ENCODE results near the gene SPATA3. TPM values are rescaled to one million over a fixed set of nuclear protein-coding genes. Genes with fewer than 3 reads are reported as not detected.

SPATA3 gene
- total and polyA plus RNA-seq, 2 of the 13 experiments (the other 11 are each of a cell fraction or from before 2014, with no cell fraction given), result not detected

DNA sequence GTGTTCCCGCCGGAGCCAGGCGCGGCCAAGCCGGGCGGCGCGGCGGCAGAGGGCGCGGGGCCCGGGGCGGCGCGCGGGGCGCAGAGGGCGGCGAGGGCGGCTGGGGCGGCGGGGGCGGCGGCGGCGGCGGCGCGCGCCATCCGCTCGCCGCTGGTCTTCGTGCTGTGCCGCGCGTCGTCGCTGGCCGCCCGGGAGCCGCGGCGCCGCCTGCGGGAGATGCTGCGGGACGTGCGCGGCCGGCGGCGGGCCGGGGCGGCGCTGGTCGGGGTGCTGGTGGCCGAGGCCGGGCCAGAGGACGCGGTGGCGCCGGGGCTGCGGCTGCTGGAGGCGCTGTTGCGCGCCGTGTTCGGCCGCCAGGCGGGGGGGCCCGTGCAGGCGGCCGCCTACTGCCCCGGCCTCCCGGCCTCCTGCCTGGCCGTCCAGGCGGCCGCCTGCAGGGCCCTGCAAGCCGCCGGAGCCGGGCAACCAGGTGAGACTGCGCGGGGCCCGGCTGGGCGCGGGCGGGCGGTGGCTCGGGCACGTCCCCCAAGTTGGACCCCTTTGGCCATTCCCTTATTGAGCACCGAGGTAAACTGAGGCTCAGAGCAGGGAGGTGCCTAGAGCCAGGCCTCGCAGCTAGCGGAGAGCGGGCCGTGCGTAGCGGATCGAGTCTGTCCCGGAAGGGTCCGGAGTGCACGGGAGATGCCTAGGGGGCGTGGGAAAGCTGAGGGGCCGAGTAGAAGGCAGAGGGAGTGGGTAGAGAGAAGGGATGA is 42.0 kb downstream of the SPATA3 start (continued):
- TF ChIP-seq, protein P1, sequence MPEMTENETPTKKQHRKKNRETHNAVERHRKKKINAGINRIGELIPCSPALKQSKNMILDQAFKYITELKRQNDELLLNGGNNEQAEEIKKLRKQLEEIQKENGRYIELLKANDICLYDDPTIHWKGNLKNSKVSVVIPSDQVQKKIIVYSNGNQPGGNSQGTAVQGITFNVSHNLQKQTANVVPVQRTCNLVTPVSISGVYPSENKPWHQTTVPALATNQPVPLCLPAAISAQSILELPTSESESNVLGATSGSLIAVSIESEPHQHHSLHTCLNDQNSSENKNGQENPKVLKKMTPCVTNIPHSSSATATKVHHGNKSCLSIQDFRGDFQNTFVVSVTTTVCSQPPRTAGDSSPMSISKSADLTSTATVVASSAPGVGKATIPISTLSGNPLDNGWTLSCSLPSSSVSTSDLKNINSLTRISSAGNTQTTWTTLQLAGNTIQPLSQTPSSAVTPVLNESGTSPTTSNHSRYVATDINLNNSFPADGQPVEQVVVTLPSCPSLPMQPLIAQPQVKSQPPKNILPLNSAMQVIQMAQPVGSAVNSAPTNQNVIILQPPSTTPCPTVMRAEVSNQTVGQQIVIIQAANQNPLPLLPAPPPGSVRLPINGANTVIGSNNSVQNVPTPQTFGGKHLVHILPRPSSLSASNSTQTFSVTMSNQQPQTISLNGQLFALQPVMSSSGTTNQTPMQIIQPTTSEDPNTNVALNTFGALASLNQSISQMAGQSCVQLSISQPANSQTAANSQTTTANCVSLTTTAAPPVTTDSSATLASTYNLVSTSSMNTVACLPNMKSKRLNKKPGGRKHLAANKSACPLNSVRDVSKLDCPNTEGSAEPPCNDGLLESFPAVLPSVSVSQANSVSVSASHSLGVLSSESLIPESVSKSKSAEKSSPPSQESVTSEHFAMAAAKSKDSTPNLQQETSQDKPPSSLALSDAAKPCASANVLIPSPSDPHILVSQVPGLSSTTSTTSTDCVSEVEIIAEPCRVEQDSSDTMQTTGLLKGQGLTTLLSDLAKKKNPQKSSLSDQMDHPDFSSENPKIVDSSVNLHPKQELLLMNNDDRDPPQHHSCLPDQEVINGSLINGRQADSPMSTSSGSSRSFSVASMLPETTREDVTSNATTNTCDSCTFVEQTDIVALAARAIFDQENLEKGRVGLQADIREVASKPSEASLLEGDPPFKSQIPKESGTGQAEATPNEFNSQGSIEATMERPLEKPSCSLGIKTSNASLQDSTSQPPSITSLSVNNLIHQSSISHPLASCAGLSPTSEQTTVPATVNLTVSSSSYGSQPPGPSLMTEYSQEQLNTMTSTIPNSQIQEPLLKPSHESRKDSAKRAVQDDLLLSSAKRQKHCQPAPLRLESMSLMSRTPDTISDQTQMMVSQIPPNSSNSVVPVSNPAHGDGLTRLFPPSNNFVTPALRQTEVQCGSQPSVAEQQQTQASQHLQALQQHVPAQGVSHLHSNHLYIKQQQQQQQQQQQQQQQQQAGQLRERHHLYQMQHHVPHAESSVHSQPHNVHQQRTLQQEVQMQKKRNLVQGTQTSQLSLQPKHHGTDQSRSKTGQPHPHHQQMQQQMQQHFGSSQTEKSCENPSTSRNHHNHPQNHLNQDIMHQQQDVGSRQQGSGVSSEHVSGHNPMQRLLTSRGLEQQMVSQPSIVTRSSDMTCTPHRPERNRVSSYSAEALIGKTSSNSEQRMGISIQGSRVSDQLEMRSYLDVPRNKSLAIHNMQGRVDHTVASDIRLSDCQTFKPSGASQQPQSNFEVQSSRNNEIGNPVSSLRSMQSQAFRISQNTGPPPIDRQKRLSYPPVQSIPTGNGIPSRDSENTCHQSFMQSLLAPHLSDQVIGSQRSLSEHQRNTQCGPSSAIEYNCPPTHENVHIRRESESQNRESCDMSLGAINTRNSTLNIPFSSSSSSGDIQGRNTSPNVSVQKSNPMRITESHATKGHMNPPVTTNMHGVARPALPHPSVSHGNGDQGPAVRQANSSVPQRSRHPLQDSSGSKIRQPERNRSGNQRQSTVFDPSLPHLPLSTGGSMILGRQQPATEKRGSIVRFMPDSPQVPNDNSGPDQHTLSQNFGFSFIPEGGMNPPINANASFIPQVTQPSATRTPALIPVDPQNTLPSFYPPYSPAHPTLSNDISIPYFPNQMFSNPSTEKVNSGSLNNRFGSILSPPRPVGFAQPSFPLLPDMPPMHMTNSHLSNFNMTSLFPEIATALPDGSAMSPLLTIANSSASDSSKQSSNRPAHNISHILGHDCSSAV (CRISPR knock-in tag; IDR thresholded peaks at IDR 0.05; ENCODE audit: borderline replicate concordance), result no peak
- TF ChIP-seq, protein P2, sequence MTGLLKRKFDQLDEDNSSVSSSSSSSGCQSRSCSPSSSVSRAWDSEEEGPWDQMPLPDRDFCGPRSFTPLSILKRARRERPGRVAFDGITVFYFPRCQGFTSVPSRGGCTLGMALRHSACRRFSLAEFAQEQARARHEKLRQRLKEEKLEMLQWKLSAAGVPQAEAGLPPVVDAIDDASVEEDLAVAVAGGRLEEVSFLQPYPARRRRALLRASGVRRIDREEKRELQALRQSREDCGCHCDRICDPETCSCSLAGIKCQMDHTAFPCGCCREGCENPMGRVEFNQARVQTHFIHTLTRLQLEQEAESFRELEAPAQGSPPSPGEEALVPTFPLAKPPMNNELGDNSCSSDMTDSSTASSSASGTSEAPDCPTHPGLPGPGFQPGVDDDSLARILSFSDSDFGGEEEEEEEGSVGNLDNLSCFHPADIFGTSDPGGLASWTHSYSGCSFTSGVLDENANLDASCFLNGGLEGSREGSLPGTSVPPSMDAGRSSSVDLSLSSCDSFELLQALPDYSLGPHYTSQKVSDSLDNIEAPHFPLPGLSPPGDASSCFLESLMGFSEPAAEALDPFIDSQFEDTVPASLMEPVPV (CRISPR knock-in tag; IDR thresholded peaks at IDR 0.05), result no peak
- TF ChIP-seq ZNF775 (CRISPR knock-in tag; IDR thresholded peaks at IDR 0.05; ENCODE audit: borderline replicate concordance) (no peak), TP53 (CRISPR knock-in tag; conservative IDR thresholded peaks at IDR 0.05) (no peak), GABPA (IDR thresholded peaks at IDR 0.05; ENCODE audit: low read depth, low read length) (no peak), GABPA (CRISPR knock-in tag; IDR thresholded peaks at IDR 0.05; ENCODE audit: low read depth) (no peak), NCOA2 (CRISPR knock-in tag; IDR thresholded peaks at IDR 0.05) (no peak), PHF20 (CRISPR knock-in tag; IDR thresholded peaks at IDR 0.05) (no peak; the same call in 1 of the 2 replicates), ZNF256 (CRISPR knock-in tag; conservative IDR thresholded peaks at IDR 0.05) (no peak), RNF2 (conservative IDR thresholded peaks at IDR 0.05; ENCODE audit: low read depth) (no peak), REL (CRISPR knock-in tag; conservative IDR thresholded peaks at IDR 0.05) (no peak)
- TF ChIP-seq, protein P3, sequence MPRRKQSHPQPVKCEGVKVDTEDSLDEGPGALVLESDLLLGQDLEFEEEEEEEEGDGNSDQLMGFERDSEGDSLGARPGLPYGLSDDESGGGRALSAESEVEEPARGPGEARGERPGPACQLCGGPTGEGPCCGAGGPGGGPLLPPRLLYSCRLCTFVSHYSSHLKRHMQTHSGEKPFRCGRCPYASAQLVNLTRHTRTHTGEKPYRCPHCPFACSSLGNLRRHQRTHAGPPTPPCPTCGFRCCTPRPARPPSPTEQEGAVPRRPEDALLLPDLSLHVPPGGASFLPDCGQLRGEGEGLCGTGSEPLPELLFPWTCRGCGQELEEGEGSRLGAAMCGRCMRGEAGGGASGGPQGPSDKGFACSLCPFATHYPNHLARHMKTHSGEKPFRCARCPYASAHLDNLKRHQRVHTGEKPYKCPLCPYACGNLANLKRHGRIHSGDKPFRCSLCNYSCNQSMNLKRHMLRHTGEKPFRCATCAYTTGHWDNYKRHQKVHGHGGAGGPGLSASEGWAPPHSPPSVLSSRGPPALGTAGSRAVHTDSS (CRISPR knock-in tag; conservative IDR thresholded peaks at IDR 0.05), result no peak
- TF ChIP-seq, protein P4, sequence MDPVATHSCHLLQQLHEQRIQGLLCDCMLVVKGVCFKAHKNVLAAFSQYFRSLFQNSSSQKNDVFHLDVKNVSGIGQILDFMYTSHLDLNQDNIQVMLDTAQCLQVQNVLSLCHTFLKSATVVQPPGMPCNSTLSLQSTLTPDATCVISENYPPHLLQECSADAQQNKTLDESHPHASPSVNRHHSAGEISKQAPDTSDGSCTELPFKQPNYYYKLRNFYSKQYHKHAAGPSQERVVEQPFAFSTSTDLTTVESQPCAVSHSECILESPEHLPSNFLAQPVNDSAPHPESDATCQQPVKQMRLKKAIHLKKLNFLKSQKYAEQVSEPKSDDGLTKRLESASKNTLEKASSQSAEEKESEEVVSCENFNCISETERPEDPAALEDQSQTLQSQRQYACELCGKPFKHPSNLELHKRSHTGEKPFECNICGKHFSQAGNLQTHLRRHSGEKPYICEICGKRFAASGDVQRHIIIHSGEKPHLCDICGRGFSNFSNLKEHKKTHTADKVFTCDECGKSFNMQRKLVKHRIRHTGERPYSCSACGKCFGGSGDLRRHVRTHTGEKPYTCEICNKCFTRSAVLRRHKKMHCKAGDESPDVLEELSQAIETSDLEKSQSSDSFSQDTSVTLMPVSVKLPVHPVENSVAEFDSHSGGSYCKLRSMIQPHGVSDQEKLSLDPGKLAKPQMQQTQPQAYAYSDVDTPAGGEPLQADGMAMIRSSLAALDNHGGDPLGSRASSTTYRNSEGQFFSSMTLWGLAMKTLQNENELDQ (CRISPR knock-in tag; IDR thresholded peaks at IDR 0.05; ENCODE audit: borderline replicate concordance), result no peak
- TF ChIP-seq, protein P5, sequence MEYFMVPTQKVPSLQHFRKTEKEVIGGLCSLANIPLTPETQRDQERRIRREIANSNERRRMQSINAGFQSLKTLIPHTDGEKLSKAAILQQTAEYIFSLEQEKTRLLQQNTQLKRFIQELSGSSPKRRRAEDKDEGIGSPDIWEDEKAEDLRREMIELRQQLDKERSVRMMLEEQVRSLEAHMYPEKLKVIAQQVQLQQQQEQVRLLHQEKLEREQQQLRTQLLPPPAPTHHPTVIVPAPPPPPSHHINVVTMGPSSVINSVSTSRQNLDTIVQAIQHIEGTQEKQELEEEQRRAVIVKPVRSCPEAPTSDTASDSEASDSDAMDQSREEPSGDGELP (IDR thresholded peaks at IDR 0.05; ENCODE audit: borderline replicate concordance, low read depth), result no peak
